ENCODE measurements around the gene IBSP.

IBSP gene

DNA sequence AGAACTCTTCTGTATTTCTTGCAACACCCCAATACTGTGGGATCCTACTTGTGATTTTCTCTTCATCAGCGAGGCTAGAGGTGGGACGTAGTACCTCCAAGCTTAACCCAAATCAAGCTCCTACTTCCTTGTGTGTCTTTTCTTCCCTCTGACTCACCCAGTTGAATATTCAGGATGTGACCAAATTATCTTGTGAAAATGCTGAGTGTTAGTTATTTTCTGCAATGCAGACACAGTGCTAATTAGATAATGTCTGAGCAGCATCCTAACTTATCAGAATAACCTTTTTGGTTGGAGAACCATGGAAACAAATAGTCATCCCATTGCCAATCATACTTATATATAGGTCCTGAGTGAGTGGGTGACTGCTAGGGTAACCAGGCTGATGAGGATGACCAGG is 35.8 kb downstream of the IBSP start:
- H3K27ac ChIP-seq: no peak overlapping the region
- H3K4me3 ChIP-seq: no peak overlapping the region

DNA sequence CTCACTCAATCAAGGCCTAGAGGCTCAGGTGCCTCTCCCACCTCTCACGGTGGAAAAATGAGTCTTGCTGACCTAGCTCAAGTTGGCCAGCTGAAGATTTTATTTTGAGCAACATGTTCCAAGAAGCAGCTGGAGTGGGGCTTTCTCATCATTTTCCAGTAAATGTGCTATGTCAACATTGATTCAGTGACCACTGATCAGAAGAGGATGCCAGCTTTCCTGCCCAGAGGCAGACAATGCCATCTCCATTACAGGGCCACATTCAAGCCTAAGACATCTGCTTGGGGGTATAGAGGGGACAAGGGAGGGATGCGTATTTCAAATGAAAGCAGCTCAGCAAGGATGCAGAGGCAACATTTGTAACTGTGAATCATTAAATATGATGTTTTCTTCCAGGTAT is 36.4 kb downstream of the IBSP start:
- H3K4me3 ChIP-seq: no peak overlapping the region
- H3K27ac ChIP-seq: no peak overlapping the region

DNA sequence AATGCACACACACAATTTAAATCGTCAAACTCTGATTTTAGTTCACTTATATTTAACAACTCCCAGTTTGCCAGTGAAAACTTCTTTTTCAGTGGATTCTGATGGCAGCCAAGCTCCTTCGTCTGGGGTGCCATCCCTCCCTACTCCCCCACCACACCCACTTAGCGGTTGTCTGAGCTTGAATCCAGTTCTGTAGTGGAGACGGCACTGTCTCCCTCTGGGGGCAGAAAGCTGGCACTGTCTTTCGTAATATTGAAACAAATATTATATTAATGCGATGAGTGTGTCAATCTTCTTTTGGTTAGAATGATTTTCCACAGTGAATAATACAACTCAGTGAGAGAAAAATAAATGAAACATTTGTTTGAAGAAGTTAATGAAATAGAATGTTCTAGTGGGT is 38.9 kb downstream of the IBSP start:
- H3K27ac ChIP-seq: no peak overlapping the region
- H3K4me3 ChIP-seq: no peak overlapping the region

DNA sequence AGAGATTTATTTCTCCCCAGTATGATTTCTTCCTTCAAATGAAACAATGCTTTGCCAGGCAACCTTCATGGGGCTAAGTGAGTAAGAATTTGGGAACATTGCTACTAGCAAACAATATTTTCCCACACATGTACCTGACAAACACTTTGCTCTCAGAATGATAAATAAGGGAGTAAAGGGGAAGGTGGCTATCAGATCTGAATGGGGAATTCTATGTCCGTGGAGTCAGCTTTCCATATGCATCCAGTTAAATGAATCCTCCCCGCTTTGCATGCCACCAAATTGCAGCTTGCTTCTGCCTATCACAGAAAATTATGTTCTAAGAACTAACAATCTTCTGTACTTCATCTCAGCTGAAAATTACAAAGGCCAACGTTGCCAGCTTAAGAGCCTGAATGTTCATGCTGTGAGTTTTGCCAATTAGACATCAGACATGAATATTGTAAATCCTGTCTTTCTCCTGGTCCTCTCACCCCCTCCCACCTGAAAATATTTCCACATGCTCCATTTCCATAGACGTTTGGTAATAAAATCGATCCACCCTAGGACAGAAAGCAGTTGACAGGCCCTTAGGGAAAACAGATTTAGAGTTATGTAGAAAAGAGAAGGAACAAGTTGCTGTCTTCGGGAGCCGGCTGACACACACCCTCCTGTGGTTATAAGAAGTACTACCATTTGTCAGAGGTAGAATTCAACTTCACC is 39.7 kb downstream of the IBSP start:
- Histone ChIP-seq H3K4me3 (no peak overlapping the region), H3K27ac (no peak overlapping the region)

DNA sequence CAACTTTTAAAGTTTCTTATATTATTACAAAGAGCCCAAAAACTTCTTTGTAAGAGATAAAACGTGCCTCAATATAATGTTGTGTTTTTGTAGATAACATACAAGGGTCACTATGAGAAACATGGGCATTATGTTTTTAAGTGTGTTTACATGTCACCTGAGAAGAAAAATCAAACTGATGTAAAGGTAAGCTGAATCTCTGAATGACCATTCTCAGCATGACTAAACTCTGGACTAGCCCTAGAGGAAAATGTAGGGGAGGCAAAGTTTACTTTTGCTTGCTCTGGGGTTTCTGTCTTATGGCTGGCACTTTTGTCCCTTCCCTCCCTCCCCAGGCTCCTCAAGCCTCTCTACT is 40.2 kb downstream of the IBSP start:
- Histone ChIP-seq H3K4me3 (no peak overlapping the region), H3K27ac (no peak overlapping the region)

DNA sequence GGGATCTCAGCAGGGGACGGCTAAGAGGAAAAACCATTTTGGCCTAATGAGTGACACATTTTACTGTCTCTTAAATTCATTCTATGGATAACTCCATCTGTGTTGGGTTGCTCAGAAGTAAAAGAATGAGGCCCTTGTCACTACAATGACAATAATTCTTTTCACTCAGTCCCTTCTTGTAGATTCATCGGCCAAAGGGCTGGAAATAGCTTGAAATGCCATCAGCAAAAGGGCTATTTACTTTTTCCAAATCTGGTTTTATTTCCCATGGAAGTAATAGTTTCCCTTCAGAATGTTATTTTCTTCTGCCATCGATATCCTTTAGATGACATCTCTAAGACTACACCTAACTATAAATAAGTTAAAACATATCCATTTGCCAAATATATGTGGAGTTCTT is 40.8 kb downstream of the IBSP start:
- H3K4me3 ChIP-seq: no peak overlapping the region
- H3K27ac ChIP-seq: no peak overlapping the region

DNA sequence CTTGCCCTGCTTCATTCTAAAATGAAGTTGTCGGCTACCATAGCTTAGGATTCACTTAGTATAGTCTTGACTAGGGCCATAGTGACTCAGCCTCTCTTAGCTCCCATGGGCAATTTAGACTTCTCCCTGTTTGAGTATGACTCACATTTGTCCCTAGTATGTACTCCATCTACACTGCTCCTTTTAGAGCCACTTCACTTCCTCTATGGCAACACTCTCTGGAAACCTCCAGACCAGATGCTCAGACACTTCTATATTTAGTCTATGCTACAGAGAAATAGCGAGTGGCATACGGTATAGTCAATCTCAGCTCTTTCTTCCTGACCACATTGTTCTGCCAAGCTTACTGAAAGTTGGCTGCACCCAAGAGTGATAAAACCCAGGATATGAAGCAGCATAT is 44.6 kb downstream of the IBSP start:
- peak overlapping the region in 1 of 21 experiments; percentile 48 for H3K27ac ChIP-seq
- no peak overlapping the region for H3K4me3 ChIP-seq

DNA sequence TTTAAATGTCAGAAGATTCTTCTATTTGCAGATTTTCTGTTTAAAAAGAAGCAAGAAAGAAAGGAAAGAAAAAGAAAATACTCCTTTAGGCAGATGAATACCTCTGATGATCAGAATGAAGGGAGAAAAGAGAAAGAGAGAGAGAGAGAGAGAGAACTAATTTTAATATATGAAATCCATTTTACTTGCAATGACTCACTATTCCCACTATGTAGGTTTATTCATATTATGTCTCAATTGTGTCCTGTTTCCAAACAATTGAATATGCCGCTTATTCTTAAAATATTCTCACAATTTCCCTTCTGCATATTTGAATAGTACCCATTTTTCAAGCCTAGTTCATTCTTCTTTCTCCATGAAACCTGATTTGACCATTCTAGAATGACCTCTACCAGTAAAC is 45.1 kb downstream of the IBSP start:
- H3K27ac ChIP-seq: peak overlapping the region in 1 of 21 experiments; percentile 48
- H3K4me3 ChIP-seq: no peak overlapping the region

DNA sequence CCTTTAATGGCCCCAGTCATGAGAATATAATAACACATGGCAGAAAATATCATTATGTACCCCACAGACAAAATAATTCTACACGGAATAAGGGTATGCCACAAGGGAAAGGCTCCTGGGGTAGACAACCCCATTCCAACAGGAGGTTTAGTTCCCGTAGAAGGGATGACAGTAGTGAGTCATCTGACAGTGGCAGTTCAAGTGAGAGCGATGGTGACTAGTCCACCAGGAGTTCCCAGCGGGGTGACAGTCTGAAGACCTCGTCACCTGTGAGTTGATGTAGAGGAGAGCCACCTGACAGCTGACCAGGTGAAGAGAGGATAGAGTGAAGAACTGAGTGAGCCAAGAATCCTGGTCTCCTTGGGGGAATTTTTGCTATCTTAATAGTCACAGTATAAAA is 46.9 kb downstream of the IBSP start:
- Histone ChIP-seq H3K27ac (no peak overlapping the region), H3K4me3 (no peak overlapping the region)

DNA sequence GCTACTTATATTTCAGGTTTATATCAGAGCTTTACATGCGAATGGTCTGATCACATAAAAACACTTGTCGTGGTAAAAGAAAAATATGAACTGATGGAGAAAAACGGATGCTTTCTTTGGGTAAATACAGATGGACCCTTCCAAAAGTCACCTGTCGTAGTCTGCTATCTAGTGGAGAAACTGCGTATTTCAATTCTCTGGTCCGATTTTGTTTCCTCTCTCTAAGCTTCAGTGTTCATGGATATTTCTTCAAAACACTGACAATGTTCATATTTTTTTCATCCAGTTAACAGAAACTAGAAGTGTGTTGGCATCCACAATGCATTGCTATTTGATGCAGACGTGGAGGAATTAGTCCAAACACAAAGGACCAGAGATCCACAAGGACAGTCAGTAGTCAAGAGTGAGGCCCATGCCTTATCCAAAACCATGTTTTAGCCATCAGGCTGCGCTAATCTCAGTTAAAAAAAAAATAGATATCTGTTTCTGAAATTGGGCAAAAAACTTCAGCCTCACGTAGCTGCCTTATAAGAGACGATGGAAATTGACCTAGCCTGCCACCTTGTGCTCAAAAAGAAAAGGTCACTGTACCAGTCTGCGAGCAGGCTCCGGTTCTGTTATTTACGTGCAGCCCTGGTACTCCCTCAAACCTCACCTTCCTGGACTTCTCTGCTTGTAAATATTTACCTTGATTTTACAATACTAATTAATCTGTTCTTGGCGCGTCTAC is 49.4 kb downstream of the IBSP start:
- H3K4me3 ChIP-seq: no peak overlapping the region
- no peak overlapping the region for H3K27ac ChIP-seq

DNA sequence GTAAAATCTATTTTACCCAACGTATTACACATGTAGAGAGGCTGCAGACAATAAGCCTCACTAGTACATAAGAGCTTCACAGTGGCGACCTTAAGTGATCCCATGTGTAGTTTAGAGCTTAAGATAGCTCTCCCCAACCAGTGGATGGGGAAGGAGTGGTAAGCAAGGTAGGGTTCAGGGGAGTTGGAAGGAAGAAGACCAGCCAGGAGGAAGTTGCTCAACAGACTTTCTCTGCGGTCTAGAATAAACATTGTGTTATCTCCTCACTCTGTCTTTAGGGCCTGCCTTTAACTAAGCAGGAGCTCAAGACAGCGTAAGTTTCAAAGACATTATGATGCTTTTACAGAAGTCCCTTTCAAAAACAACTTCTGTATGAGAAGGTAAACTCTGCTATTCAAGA is 50.3 kb downstream of the IBSP start:
- Histone ChIP-seq H3K27ac (no peak overlapping the region), H3K4me3 (no peak overlapping the region)

DNA sequence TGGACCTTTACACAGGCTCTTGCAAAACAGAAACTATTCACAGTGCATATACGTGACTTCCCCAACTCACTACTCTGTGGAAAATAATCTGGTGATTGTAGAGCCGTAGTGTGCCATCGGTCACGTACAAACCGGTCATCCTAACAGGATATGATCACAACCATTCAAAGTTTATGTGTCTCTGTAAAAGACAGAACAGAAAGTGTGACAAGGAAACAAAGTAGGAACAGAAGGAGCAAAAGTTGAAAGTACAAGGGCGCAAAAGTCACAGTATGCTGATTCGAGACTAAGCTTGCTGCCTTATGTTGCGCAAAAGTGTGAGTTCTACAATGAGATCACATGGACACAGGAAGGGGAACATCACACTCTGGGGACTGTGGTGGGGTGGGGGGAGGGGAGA is 52.0 kb downstream of the IBSP start:
- no peak overlapping the region for H3K4me3 ChIP-seq
- H3K27ac ChIP-seq: peak overlapping the region in 1 of 21 experiments; percentile 31

DNA sequence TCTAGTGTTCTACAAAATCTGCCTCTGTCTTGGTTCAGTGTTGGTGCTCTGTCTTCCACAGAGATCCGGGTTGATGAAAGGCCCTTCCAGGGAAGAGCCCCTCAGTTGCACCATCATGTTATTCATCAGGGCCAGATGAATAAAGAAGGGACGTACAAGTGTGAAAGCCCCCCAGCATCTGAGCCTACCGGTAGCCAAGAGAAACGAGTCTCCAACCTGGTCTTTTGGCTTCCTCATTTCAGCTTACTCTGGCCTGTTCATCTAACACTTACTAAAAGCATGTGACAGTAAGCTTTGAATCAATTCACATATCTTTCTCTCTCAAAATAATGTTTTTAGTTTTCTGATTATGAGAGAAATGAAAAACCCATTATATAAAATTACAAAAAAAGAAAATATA is 52.6 kb downstream of the IBSP start:
- no peak overlapping the region for H3K27ac ChIP-seq

DNA sequence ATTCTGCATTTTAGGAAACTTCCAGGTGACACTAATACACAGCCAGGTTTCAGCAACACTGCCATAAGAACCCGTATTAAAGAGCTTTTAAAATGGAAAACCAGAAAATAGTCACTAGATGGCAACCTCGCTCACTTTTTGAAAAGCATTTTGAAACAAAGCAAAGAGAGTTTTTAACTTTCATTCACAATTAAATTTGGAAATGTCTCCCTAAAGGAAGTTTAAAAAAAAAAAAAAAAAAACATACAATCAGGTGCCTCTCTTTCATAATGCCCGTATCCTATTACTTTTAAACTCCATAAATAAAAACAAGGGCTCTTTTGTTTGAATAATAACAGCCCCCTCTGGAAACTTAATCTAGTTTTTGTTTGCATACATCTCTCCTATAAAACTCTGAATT is 53.8 kb downstream of the IBSP start:
- H3K4me3 ChIP-seq: no peak overlapping the region
- H3K27ac ChIP-seq: no peak overlapping the region

More for the DNA sequence above, 52.6 kb downstream of the IBSP start:
- no peak overlapping the region for H3K4me3 ChIP-seq

DNA sequence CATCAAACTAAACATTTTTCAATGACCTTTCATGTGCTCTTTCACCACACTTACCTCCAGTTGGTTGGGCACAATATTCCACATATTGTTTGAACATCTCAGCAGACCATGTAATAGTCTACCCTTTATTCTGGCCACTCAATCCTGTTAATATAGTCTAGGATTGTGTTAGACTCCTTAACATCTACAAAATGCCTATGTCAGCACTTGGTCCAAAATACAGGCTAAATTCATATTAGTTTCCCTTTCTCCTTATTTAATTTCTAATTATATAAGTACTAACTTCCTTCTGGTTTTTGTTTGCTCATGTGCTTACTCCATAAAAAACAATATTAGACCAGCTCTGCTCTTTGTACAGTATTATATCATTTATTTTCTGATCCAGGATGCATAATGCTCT is 54.5 kb downstream of the IBSP start:
- Histone ChIP-seq H3K27ac (no peak overlapping the region), H3K4me3 (no peak overlapping the region)

DNA sequence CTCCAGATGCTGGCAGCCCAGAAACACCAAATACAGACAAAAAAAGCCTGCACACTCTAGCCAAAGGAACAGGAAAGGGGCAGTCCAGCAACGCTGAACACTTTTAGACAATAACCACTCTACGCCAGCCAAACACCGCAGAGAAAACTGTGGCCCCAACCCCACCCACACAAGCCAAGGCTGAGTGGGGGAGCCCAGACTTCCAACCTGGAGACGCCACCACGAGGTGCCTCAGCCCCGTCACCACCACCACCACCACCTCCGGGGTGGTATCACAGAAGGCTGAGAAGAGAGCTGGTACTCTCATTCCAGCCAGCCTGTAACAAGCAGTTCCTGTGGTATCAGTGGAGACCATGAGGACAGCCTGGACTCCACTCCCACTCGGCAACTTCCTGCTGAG is 56.2 kb downstream of the IBSP start:
- Histone ChIP-seq H3K27ac (no peak overlapping the region), H3K4me3 (no peak overlapping the region)

DNA sequence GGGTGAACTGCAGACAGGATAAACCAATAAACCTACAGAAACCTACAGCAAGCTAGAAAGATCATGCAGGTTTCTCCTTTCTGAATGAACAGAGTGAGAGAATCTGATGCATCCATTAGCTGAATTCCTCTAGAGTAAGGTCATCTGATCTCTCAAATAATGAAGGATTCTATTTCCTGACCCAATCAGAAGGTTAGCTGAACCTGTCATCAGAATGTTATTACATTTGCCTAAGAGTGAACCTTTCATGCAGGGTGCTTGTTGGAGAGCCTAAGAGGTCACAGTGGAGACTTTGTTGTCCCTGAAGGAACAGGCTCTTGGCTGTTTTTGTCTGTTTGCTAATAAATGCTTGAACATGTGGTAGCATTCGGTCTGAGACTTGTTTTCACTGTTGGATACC is 57.5 kb downstream of the IBSP start:
- Histone ChIP-seq H3K27ac (no peak overlapping the region), H3K4me3 (no peak overlapping the region)

DNA sequence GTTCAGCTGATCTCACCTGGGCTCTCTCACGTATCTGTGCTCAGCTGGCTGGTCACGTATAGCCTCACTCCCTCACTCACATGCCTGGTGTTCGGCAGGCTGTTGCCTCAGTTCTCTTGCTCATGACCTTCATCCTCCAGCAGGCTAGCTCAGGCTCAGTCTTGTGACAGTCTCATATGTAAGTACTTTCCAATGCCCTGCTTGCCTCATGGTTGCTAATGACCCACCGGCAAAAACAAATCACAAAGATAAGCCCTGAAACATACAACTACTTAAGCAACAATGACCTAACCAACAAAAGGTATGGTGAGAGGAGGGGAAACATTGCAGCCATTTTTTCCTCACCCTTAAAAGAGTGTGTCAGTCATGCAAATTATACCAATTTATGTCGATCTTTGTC is 58.4 kb downstream of the IBSP start:
- Histone ChIP-seq H3K27ac (no peak overlapping the region), H3K4me3 (no peak overlapping the region)
